Measurements from ENCODE around the gene SMG6. TPM values are rescaled to one million over a fixed set of nuclear protein-coding genes. Genes with fewer than 3 reads are reported as not detected.

SMG6 gene
- total RNA-seq, 1 experiment from 2014 or later, result 28.6 TPM

- no peak overlapping the region for H3K56ac ChIP-seq (ENCODE audit: insufficient read length, low read depth, low read length)
- no peak overlapping the region for H3K4ac ChIP-seq (ENCODE audit: low read depth, low read length)
- no peak overlapping the region for H2BK15ac ChIP-seq (ENCODE audit: low read depth, low read length)
- peaks cover 2% of the 10 kb centered on the region; the same call in 1 of the 2 replicates for H3K4me1 ChIP-seq (ENCODE audit: insufficient read depth, low read length)
- H2BK20ac ChIP-seq (ENCODE audit: low read depth, low read length, poor library complexity, severe bottlenecking), result no peak overlapping the region
- H2BK5ac ChIP-seq (ENCODE audit: insufficient read length, low read length), result no peak overlapping the region
- H2BK12ac ChIP-seq (ENCODE audit: insufficient read length, low read depth, low read length), result no peak overlapping the region
- WGBS (ENCODE audit: extremely low coverage, insufficient read length, low lambda C conversion rate), result no CpG with 5 or more reads among the region's 8 CpGs
- H3K4me2 ChIP-seq (ENCODE audit: insufficient read depth, insufficient read length, low read length), result no peak overlapping the region
- no peak overlapping the region for H2AFZ ChIP-seq (ENCODE audit: low read length)
- no peak overlapping the region for H3K27ac ChIP-seq (ENCODE audit: insufficient read length, low read depth, low read length)
- H3K79me2 ChIP-seq (ENCODE audit: insufficient read depth, low read length), result 0 out of 2 replicates have a peak, but pooled peaks cover 1% of the 10 kb centered on the region
- H4K91ac ChIP-seq (ENCODE audit: insufficient read length, low read depth, low read length), result no peak overlapping the region
- H3K23me2 ChIP-seq (ENCODE audit: insufficient read length, low read depth, low read length, poor library complexity, severe bottlenecking), result no peaks in the 10 kb centered on the region
- Mint-ChIP-seq H3K4me1 (peaks cover 11 to 18% of the 10 kb centered on the region in 2 experiments), H3K4me3 (no peak overlapping the region), H3K27me3 (ENCODE audit: low read depth) (no peaks in the 10 kb centered on the region), H3K27ac (peak overlapping the region in 2 of 3 experiments; percentile 34 to 45; a peak in 2 of 7 replicates), H3K9me3 (no peaks in the 10 kb centered on the region), H3K36me3 (ENCODE audit: insufficient read depth in 1 of 3, low read depth in 3 of 3) (peaks cover 0 to 12% (median 0%) of the 10 kb centered on the region in 3 experiments; a peak in 4 of 7 replicates)
- no peak overlapping the region for H2AK5ac ChIP-seq (ENCODE audit: insufficient read length, low read length)
- H4K5ac ChIP-seq (ENCODE audit: insufficient read length, low read depth, low read length), result no peak overlapping the region
- DNase-seq, result no peak
- no peak overlapping the region for H4K8ac ChIP-seq (replicated peaks; ENCODE audit: insufficient read length, low read depth, low read length)
- TF ChIP-seq CTCF (conservative IDR thresholded peaks at IDR 0.05), result no peak
- no peak overlapping the region for H3K23ac ChIP-seq (ENCODE audit: insufficient read length, low read depth, low read length)
- H3K27me3 ChIP-seq (ENCODE audit: insufficient read depth, low read length), result no peaks in the 10 kb centered on the region
- H3K18ac ChIP-seq (ENCODE audit: insufficient read length, low read depth, low read length), result no peak overlapping the region
- H3K9me3 ChIP-seq (ENCODE audit: control insufficient read depth, low read depth, low read length), result no peaks in the 10 kb centered on the region
- H2BK120ac ChIP-seq (ENCODE audit: low read depth, low read length, poor library complexity, severe bottlenecking), result no peak overlapping the region
- no peak overlapping the region for H3K14ac ChIP-seq (ENCODE audit: insufficient read depth, low read length)
- no peaks in the 10 kb centered on the region for H4K20me1 ChIP-seq (ENCODE audit: control insufficient read depth, insufficient read depth, insufficient read length)
- no peak overlapping the region for H3K9ac ChIP-seq (ENCODE audit: extremely low read depth, insufficient read length, low read length)
- no peaks in the 10 kb centered on the region for H3K79me1 ChIP-seq (ENCODE audit: insufficient read depth, low read depth, low read length, poor library complexity, severe bottlenecking)
- H3T11ph ChIP-seq (ENCODE audit: low read length), result no peak overlapping the region
Measured at GRCh38 chr17:2176499-2177169, 127.0 kb downstream of the SMG6 start.
